Caki2 (cell line): ENCODE measurements around the gene IMPDH2. TPM values are rescaled to one million over a fixed set of nuclear protein-coding genes. Genes with fewer than 3 reads are reported as not detected.

Source experiments
- DNase-seq: peaks from one replicate; pipeline ENCODE4 v3.0.0-alpha.2; 2015; ENCODE audit warnings: low read depth
- in situ Hi-C: cut with HindIII; loops from 2 replicates; pipeline ENCODE4 v1.10.0; 2016; ENCODE audit warnings: low sequenced_read_pairs, low pct_unique_long_range_greater_than_20kb, mixed read lengths
- total RNA-seq: library from RNA; depleted of rRNA; stranded (reverse); fragments of >200 nt; shearing (Covaris generic); gene quantifications from 2 replicates; pipeline ENCODE4 v1.2.3, GENCODE V29; 2014; ENCODE audit warnings: low replicate concordance

Gene IMPDH2
- total RNA-seq, 1 experiment from 2014 or later: 291 TPM

- DNase-seq: no peak
- in situ Hi-C loops: no loop called here
Measured at GRCh38 chr3:49023775-49024174, 5.4 kb downstream of the IMPDH2 start.

- DNase-seq: no peak
- in situ Hi-C loops: no loop called here
Measured at GRCh38 chr3:49022688-49023171, 6.5 kb downstream of the IMPDH2 start.

- DNase-seq: peak; percentile 92
- in situ Hi-C loops: no loop called here
Measured at GRCh38 chr3:49021813-49022687, 7.1 kb downstream of the IMPDH2 start, which contains the start of gene NDUFAF3. Gene NDUFAF3, plus strand, starts transcription at chr3:49022121. Its CDS starts 24 bp downstream, at chr3:49022145.

GRCh38 chr3:49021213-49021812 lies 7.9 kb downstream of the IMPDH2 start:
- in situ Hi-C loops: no loop called here

GRCh38 chr3:49020330-49021212 lies 8.6 kb downstream of the IMPDH2 start:
- in situ Hi-C loops: no loop called here
- peak; percentile 29 for DNase-seq

More at GRCh38 chr3:49021213-49021812, 7.9 kb downstream of the IMPDH2 start:
- peak; percentile 97 for DNase-seq

DNA sequence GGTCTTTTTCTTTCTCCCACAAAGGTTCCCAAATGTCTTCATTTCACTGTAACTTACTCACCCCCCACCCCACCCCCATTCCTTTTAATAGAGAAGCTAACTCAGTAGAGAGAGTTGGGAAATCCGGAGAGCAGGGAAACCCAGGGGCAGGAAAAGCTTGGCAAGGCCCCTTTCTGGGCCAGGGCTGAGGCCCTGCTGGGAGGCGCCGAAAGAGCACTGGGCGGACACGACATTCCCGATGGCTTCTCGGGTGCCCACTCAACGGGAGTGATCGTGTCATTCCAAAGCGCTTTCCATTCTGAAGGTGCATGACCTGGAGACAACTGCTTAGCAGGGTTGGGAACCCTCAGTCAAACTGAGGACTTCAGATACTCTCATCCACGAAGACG lies 9.3 kb downstream of the IMPDH2 start:
- no peak for DNase-seq
- in situ Hi-C loops: no loop called here

GRCh38 chr3:49018707-49019006 lies 10.5 kb downstream of the IMPDH2 start:
- in situ Hi-C loops: no loop called here
- DNase-seq: no peak

- DNase-seq: peak; percentile 79
- in situ Hi-C loops: no loop called here
Measured at GRCh38 chr3:49017971-49018706, 11.1 kb downstream of the IMPDH2 start, which contains the start of gene DALRD3. Gene DALRD3, minus strand, starts transcription at chr3:49018580. Its CDS starts 16 bp downstream, at chr3:49018564.

GRCh38 chr3:49017229-49017970 lies 11.8 kb downstream of the IMPDH2 start:
- in situ Hi-C loops: no loop called here
- DNase-seq: no peak

DNA sequence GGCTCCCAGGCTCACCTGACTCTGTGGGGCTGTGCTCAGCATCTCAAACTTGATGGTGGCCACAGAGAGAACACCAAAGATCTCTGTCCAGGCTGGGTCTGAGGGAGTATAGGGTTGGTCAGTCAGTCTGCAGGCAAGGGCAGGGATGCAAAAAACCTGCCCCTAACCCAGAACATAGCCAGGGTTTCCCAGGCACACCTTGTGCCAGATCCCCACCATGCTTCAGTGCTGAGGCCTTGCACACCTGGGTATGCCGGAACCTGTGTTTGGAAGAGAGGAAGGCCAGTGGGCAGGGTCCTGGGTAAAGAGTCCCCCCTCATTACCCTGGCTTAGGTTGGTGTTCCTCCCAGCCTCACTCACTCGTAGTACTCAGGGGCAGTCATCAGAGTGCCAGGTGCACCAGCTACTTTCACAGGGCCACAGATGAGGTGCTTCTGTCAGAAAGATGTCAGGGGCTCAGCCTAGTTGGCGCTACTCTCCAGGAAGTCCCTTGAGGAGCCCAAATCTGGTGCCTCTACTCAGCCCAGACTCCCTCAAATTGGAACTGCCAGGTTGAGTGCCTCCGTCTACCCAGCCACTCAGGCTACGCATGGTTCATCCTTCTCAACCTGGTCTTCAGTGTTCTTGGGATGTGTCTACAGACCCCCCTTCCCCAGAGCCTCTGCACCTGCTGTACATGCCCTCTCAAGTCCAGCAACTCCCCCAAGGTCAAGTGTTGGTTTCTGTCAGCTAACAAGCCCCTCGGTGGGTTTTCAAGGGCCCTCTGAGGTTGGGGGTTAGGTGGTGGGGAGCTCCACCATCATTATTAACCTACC lies 12.6 kb downstream of the IMPDH2 start:
- in situ Hi-C loops: no loop called here
- no peak for DNase-seq

GRCh38 chr3:49015765-49016164 lies 13.4 kb downstream of the IMPDH2 start:
- in situ Hi-C loops: no loop called here
- no peak for DNase-seq

- in situ Hi-C loops: no loop called here
- DNase-seq: no peak
Measured at GRCh38 chr3:49015072-49015471, 14.1 kb downstream of the IMPDH2 start.

GRCh38 chr3:49013738-49014660 lies 15.2 kb downstream of the IMPDH2 start:
- in situ Hi-C loops: no loop called here
- DNase-seq: no peak

- in situ Hi-C loops: no loop called here
- no peak for DNase-seq
Measured at GRCh38 chr3:49013113-49013737, 16.0 kb downstream of the IMPDH2 start.

GRCh38 chr3:49012441-49013017 lies 16.7 kb downstream of the IMPDH2 start:
- in situ Hi-C loops: no loop called here

More at GRCh38 chr3:49012441-49013017, 16.7 kb downstream of the IMPDH2 start:
- DNase-seq: no peak
